ENCODE results near the gene PCDHGA2. TPM values are rescaled to one million over a fixed set of nuclear protein-coding genes. Genes with fewer than 3 reads are reported as not detected.
"Not testable (repeated sequence)": the region's sequence is repeated elsewhere in the genome, so short reads cannot be mapped to it uniquely, and the experiment has no call there.

PCDHGA2 gene
- total RNA-seq: 0.94 and 1.1 TPM in 2 replicates
- polyA plus RNA-seq (2012): 0.67 TPM

- DNase-seq (ENCODE audit: low read depth): no peak
Observed at GRCh38 chr5:141338538-141339306, at the start of gene PCDHGA2. Gene PCDHGA2 (plus strand): TSS chr5:141338760.

GRCh38 chr5:141298376-141298775 is 40.2 kb upstream of the PCDHGA2 start:
- no peak for DNase-seq (ENCODE audit: low read depth)

DNA sequence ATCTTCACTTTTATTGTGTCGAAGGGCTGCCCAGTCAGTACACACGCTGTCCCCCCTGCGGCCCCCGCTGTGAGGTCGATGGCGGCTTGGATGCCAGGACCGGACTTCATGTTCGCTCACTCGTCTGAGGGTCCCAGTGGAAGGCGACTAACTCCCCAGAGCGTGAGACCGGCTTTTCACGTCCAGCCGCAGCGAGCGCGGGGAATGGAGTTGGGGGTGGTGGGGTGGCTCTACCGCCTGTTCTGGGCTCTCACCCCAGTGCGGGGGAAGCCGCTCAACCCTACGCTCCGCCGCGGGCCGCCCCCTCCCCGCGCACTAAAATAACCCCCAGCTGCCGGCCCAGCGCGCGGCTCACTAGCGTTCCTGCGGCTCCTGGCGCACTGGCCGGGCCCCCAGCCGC is 34.8 kb upstream of the PCDHGA2 start, which contains the start of gene SLC25A2:
Gene SLC25A2 (minus strand): TSS at position 294 of the 400 bp plus-strand sequence. CDS start 184 bp downstream, at position 110.
- DNase-seq (ENCODE audit: low read depth): no peak

DNA sequence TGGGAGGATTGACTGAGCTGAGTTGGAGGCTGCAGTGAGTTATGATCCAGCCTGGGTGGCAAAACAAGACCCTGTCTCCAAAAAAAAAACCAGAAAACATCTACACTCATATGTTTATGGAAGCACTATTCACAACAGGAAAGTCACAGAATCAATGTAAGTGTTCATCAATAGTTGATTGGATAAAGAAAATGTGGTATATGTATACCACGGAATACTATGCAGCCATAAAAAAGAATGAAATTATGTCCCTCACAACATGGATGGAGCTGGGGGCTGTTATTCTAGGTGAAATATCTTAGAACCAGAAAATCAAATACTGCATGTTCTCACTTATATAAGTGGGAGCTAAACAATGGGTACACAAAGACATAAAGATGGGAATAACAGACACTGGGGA is 31.9 kb upstream of the PCDHGA2 start:
- DNase-seq (ENCODE audit: low read depth): no peak

DNA sequence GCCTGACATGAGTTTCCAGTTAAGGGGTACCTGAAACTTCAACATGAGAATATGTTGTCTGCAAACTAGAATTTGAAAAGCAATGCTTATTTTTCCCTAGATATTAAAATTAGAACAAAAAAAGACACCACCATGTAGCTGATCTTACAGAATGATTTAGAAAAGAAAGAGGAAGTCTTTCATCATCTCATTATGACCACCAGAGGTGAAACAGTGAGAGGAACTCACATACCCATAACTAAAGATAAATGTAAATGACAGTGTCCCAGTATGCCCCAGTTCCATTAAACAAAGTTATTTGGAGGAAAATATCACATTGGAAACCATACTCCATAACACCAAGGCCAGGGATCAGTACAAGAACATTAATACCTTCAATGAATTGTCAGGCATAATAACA is 24.8 kb upstream of the PCDHGA2 start:
- no peak for DNase-seq (ENCODE audit: low read depth)

GRCh38 chr5:141316963-141317362 is 21.6 kb upstream of the PCDHGA2 start:
- not testable (repeated sequence) for DNase-seq (ENCODE audit: low read depth)

- no peak for DNase-seq (ENCODE audit: low read depth)
Observed at GRCh38 chr5:141319202-141319601, 19.4 kb upstream of the PCDHGA2 start.

DNA sequence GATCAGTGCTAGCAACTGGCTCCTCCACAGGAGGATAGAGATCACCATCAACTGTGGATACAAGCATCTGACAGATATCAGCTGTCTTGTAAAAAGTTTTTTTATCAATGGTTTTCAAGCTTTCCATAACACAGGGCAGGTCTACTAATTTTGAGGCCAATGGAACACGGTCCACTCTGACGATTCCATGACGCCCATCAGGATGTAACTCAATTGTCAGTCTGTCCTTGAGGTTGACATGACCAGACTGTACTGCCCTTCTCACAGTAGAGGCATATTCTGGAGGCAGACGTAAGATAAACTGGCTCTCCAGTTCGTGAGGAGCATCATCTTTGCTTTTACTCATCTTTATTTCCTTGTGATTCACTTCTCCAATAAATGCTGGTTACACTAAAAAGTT is 18.9 kb upstream of the PCDHGA2 start:
- DNase-seq (ENCODE audit: low read depth): no peak

DNA sequence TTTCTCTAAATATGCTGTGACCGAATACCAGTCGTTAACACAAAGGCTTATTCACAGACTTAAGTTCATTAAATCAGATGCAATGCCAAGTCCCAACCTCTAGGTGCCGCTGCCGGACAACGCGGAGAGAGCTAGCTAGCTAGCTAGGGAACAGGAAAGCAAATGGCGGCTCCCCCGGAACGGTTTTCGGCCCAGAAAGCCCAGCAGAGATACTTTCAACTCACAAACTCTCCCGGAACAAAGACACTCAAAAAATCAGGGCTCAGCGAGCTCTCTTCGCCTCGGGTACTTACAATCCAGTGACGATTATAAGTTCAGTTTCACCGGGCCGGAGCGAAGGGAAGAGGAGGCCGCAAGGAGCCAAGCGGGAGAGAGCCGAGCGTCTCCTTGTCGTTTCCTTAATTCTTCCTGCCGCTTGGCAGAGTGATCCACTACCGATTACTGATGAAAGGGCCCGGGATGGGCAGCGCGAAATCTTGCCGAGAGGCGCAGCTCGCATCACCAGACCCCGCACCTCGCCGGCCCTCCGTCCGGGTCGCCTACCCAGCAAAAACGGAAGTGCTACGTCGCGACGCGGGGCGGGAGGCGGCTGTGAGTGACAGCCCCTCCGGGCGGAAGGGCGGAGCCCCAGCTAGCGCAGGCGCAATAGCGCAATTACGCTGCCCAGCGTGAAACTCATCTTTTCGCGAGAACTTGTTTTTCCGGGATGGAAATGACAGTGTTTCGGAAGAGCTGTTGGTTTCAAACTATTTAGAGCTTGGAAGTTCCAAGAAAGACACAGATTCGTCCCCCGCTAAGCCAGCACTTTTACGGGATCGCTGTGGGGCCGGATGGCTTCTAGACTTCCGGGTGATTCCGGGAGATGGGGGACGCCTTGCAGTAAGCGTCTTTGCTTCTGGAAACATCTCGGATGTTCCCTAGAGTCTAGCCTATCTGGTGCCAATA is 18.1 kb upstream of the PCDHGA2 start, which contains the start of gene TAF7:
Gene TAF7 (minus strand): TSS at position 560 of the 945 bp plus-strand sequence. CDS start 740 bp downstream, outside the sequence.
- peak; percentile 96 for DNase-seq (ENCODE audit: low read depth)

- DNase-seq (ENCODE audit: low read depth): no peak
Observed at GRCh38 chr5:141322261-141322660, 16.3 kb upstream of the PCDHGA2 start.

DNA sequence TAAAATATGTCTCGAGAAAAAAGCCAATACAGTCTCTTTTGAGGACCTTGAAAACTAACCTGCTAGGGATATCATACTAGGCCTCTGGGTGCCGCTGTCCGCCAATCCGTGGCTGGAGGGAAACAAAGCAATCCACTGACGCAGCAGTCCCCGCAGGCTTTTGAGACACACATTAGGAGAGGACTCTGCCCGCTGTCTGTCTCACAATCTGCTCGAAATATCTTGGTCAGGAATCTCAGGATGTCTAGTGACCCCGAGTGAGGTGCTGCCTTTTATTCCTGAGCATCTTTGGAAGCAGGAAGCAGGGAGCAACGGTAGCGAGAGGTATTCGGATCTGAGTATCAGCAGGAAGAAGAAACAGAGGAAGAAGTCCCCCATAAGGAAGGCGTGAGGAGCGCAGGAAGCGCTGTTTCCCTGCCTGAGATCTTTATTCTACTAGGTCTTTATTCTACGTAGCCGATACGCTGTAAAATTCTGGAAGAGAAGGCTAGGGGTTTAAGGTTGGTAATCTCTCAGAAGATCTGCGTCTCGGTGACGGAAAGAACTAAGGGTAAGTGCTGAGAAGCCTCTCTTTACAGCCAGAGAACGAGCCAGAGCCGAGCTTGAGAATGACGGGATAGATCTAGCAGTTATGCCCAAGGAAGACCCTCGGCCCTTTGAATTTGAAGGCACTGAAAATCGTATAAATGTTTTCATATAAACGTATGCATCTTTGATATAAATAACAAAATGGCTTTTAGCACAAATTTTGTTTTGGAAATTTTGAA is 12.3 kb upstream of the PCDHGA2 start:
- DNase-seq (ENCODE audit: low read depth): peak; percentile 56

DNA sequence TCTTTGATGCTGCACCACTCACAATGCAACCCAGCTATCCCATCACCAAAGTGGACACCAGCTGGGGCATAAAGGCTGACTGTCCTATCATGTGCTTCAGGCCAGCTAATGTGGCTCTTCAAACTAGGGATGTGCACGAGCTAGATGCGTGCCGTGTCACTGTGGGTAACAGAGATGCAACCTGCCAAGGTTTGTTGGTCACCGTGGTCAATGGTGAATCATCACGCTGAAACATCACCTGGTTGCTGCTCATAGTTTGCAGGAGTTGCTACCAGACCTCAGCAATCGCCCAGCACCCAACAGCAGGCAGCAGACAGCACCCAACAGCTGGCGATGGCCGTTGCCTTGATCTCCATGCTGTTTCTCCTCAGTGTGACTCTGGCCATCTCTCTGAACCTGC is 10.3 kb upstream of the PCDHGA2 start:
- DNase-seq (ENCODE audit: low read depth): no peak

DNA sequence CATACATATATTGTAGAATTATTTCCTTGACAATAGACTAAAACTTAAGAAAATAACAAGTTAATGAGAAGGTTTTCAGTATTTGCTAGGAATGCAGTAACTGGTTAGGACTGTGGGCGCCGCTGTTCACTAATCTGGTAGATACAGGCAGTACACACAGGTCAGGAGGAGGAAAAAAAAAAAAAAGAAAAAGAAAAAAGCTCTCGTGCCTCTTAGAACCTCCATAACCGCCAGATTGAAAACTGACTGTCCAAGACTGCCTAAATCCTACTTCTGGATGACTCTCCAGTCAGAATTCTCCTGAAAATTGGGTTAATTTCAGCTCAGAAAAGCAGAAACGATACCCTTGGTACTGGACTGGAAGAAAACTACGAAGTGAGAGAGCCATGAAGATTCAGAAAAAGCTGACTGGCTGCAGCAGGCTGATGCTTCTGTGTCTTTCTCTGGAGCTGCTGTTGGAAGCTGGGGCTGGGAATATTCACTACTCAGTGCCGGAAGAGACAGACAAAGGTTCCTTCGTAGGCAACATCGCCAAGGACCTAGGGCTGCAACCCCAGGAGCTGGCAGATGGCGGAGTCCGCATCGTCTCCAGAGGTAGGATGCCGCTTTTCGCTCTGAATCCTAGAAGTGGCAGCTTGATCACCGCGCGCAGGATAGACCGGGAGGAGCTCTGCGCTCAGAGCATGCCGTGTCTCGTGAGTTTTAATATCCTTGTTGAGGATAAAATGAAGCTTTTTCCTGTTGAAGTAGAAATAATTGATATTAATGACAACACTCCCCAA is 8.1 kb upstream of the PCDHGA2 start, which contains the start of gene PCDHGA1:
Gene PCDHGA1 (plus strand): TSS at position 216 of the 782 bp plus-strand sequence.
- peak; percentile 70 for DNase-seq (ENCODE audit: low read depth)

DNA sequence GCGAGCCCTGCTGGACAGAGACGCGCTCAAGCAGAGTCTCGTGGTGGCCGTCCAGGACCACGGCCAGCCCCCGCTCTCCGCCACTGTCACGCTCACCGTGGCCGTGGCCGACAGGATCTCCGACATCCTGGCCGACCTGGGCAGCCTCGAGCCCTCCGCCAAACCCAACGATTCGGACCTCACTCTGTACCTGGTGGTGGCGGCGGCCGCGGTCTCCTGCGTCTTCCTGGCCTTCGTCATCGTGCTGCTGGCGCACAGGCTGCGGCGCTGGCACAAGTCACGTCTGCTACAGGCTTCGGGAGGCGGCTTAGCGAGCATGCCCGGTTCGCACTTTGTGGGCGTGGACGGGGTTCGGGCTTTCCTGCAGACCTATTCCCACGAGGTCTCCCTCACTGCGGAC is 6.0 kb upstream of the PCDHGA2 start:
- not testable (repeated sequence) for DNase-seq (ENCODE audit: low read depth)

DNA sequence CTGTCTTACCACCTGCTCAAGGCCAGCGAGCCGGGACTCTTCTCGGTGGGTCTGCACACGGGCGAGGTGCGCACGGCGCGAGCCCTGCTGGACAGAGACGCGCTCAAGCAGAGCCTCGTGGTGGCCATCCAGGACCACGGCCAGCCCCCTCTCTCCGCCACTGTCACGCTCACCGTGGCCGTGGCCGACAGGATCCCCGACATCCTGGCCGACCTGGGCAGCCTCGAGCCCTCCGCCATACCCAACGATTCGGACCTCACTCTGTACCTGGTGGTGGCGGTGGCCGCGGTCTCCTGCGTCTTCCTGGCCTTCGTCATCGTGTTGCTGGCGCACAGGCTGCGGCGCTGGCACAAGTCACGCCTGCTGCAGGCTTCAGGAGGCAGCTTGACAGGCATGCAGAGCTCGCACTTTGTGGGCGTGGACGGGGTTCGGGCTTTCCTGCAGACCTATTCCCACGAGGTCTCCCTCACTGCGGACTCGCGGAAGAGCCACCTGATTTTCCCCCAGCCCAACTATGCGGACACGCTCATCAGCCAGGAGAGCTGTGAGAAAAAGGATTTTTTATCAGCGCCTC is 2.3 kb downstream of the PCDHGA2 start:
- not testable (repeated sequence) for DNase-seq (ENCODE audit: low read depth)

DNA sequence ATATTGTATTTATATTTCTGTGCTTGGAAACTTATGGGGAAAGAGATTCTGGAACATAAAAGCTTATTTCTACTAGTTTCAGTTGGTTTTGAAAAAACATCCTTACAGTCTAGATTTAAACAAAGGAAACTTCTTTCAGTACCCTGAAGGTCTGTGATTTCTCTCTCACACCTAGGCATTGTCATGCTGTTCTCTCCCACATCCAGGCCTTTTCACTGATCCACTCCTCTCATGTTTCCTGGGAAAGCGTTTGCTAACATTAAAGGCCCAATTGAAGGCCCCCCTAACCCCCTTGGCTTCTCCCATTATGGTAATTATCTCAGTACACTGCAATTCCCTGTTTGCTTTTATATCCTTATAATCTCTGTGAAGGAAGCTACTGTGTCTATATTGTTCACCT is 4.2 kb downstream of the PCDHGA2 start:
- no peak for DNase-seq (ENCODE audit: low read depth)

- DNase-seq (ENCODE audit: low read depth): no peak
Observed at GRCh38 chr5:141343242-141343952, 4.8 kb downstream of the PCDHGA2 start, which contains the start of gene PCDHGA3. Gene PCDHGA3 (plus strand): TSS chr5:141343829. CDS start chr5:141344034, 205 bp downstream.

- DNase-seq (ENCODE audit: low read depth): no peak
Observed at GRCh38 chr5:141343953-141344463, 5.4 kb downstream of the PCDHGA2 start.

GRCh38 chr5:141345327-141345726 is 6.8 kb downstream of the PCDHGA2 start:
- DNase-seq (ENCODE audit: low read depth): no peak

Data from myocyte (in vitro differentiated cells).